AG04450 (cell line): ENCODE measurements around the gene GRN. TPM values are rescaled to one million over a fixed set of nuclear protein-coding genes. Genes with fewer than 3 reads are reported as not detected.
A peak's percentile ranks its signal among the peaks of the same experiment; 100 is the strongest.

Experiments used
- CTCF ChIA-PET: fragments of 300-600, 350-600 bp; formaldehyde crosslinking; extraction: SDS; loops from one replicate; lab custom pipeline; 2022; ENCODE audit warnings: antibody characterized with exemption, inconsistent platforms; lab: Charles Lee
- POLR2A ChIA-PET: fragments of 350-600 bp; formaldehyde crosslinking; extraction: SDS; loops from one replicate; lab custom pipeline; 2021; ENCODE audit warnings: antibody characterized with exemption, inconsistent platforms; lab: Yijun Ruan, JAX
- DNase-seq: peaks from one replicate; pipeline ENCODE4 v3.0.0-alpha.2; 2011; ENCODE audit warnings: low read depth, low spot score
- H3K27ac ChIP-seq: one replicate; pipeline ENCODE4 v1.5.1; 2012; ENCODE audit warnings: low read depth, low read length, control low read depth
- H3K27me3 ChIP-seq: one replicate; pipeline ENCODE4 v1.6.0; 2012; ENCODE audit warnings: low read length; ENCODE audit not compliant: control insufficient read depth, insufficient read depth
- H3K4me3 ChIP-seq: 2 replicates; pipeline ENCODE4 v1.5.1; 2011; ENCODE audit warnings: mild to moderate bottlenecking, low read depth, low read length, control low read depth
- H3K9me3 ChIP-seq: 2 replicates; pipeline ENCODE4 v1.5.1; 2012; ENCODE audit warnings: low read length; ENCODE audit not compliant: control insufficient read depth, insufficient read depth
- CTCF ChIP-seq: IDR thresholded peaks from 2 replicates; pipeline ENCODE4 v1.5.1; 2011; ENCODE audit warnings: low read depth, low read length, control low read depth, inconsistent platforms
- polyA plus RNA-seq: library from polyadenylated mRNA; depleted of rRNA; stranded (reverse); fragments of >200 nt; gene quantifications from 2 replicates; pipeline ENCODE4 v1.2.3, GENCODE V29; 2011

Gene GRN
- polyA plus RNA-seq, 1 experiment, result 203 TPM

GRCh38 chr17:44308320-44308818 lies 36.7 kb upstream of the GRN start, which contains the start of gene RUNDC3A:
Gene RUNDC3A (plus strand): TSS chr17:44308601. CDS start chr17:44308833, 232 bp downstream.
- POLR2A ChIA-PET, result interaction anchor here (0.5 to 1.0 kb wide), 2 partner anchors 85 to 105 kb away, joined by 3 to 9 read pairs; no protein-coding TSS in a partner anchor
- CTCF ChIA-PET, result no interaction called here
- Histone ChIP-seq H3K9me3 (no peaks in the 10 kb centered on the region; the same call in 1 of the 2 replicates), H3K4me3 (peak within 1 kb of the TSS; percentile 57), H3K27me3 (peaks cover 41% of the 10 kb centered on the region), H3K27ac (no peak within 1 kb of the TSS)
- no peak for DNase-seq
- no peak for TF ChIP-seq CTCF

- no peak for TF ChIP-seq CTCF
- POLR2A ChIA-PET, result interaction anchor here (1.0 kb wide), 1 partner anchor 105 kb away, joined by 3 read pairs; no protein-coding TSS in a partner anchor
- no peak for DNase-seq
- H3K27ac ChIP-seq, result no peak overlapping the region
- H3K27me3 ChIP-seq, result peaks cover 43% of the 10 kb centered on the region
- peak overlapping the region; percentile 22; the same call in 1 of the 2 replicates for H3K4me3 ChIP-seq
- no peaks in the 10 kb centered on the region; the same call in 1 of the 2 replicates for H3K9me3 ChIP-seq
- CTCF ChIA-PET, result no interaction called here
Observed at GRCh38 chr17:44308865-44309264, 36.2 kb upstream of the GRN start.

- peaks cover 48% of the 10 kb centered on the region for H3K27me3 ChIP-seq
- no peaks in the 10 kb centered on the region; the same call in 1 of the 2 replicates for H3K9me3 ChIP-seq
- H3K4me3 ChIP-seq, result no peak overlapping the region
- no peak overlapping the region for H3K27ac ChIP-seq
- ChIA-PET POLR2A (no interaction called here), CTCF (interaction anchor here (0.5 kb wide), 1 partner anchor 14 kb away, joined by 3 read pairs; no protein-coding TSS in a partner anchor)
- DNase-seq, result no peak
- no peak for TF ChIP-seq CTCF
Observed at GRCh38 chr17:44309472-44309871, 35.6 kb upstream of the GRN start.

GRCh38 chr17:44310188-44310587 lies 34.9 kb upstream of the GRN start:
- Histone ChIP-seq H3K4me3 (no peak overlapping the region), H3K27ac (no peak overlapping the region), H3K9me3 (no peaks in the 10 kb centered on the region; the same call in 1 of the 2 replicates), H3K27me3 (peaks cover 49% of the 10 kb centered on the region)
- DNase-seq, result no peak
- CTCF ChIA-PET, result interaction anchor here (0.5 kb wide), 1 partner anchor 13 kb away, joined by 3 read pairs; no protein-coding TSS in a partner anchor
- no peak for TF ChIP-seq CTCF
- POLR2A ChIA-PET, result no interaction called here
